ENCODE data around the gene PPM1J. TPM values are rescaled to one million over a fixed set of nuclear protein-coding genes. Genes with fewer than 3 reads are reported as not detected.

The PPM1J gene
- 1 to 10 TPM in 3 of 4 donors, under 1 TPM in 1; 0.66 to 3.3 (median 1.8) TPM for total RNA-seq

DNA sequence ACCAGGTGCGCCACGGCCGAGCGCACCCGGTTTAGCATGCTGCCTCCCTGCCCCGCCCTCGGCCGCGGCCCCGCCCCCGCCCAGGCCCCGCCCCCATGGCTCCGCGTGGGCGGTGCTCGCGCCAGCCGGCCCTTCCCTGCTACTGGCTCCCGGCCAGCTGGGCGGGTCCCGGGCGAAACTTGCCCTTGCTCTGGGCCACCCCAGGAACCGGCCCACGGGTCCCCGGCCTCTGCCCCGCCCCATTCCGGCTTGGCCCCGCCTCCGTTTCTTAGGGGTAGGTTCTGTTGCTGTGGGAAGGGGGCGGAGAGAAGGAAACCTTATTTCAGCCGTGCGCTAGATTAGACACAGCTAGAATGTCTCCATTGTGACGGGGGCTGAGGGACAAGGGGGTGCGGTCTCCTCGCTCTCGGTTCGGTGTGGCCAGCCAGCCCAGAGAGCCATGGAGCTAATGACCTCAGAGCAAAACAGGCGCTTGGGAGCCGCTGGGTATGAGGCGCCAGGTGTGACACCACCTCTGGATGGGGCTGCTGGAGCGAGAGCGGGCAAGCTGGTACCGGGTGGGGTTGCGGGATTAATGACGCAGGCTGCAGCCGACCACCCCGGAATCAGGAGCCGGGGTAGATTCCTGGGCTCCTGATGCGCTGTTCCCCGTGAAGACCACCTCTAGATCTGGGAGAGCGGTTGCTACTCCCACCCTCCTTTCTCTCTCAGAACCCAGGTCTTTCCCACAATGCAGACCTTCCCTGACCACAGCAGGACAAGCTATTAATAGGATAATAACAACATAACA, at the start of gene PPM1J:
Gene PPM1J, minus strand, starts transcription at position 69 of the 790 bp plus-strand sequence. Its CDS starts 31 bp downstream, at position 38.
- Histone ChIP-seq H3K27ac (peak within 1 kb of the TSS; percentile 53 to 80 (median 64)), H3K4me1 (peaks cover 0 to 32% (median 14%) of the 10 kb centered on the region in 4 donors), H3K4me3 (peak within 1 kb of the TSS; percentile 65 to 82 (median 81)), H3K36me3 (no peaks in the 10 kb centered on the region), H3K27me3 (peaks cover 0 to 4% of the 10 kb centered on the region in 2 donors), H3K9me3 (no peaks in the 10 kb centered on the region)
- peak; percentile 96 to 97 for DNase-seq (ENCODE audit: low spot score in 2 of 2)
- TF ChIP-seq EP300 (IDR thresholded peaks at IDR 0.05) (peak in 1 of 2 donors; percentile 54), POLR2A (IDR thresholded peaks at IDR 0.05) (peak in 1 of 2 donors; percentile 55)
- TF ChIP-seq, protein P1, sequence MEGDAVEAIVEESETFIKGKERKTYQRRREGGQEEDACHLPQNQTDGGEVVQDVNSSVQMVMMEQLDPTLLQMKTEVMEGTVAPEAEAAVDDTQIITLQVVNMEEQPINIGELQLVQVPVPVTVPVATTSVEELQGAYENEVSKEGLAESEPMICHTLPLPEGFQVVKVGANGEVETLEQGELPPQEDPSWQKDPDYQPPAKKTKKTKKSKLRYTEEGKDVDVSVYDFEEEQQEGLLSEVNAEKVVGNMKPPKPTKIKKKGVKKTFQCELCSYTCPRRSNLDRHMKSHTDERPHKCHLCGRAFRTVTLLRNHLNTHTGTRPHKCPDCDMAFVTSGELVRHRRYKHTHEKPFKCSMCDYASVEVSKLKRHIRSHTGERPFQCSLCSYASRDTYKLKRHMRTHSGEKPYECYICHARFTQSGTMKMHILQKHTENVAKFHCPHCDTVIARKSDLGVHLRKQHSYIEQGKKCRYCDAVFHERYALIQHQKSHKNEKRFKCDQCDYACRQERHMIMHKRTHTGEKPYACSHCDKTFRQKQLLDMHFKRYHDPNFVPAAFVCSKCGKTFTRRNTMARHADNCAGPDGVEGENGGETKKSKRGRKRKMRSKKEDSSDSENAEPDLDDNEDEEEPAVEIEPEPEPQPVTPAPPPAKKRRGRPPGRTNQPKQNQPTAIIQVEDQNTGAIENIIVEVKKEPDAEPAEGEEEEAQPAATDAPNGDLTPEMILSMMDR (IDR thresholded peaks at IDR 0.05) = no peak
- WGBS, 2 donors = 0% methylated on average over 17 to 26 of the region's 51 CpGs

- H3K27ac ChIP-seq = no peak overlapping the region
- no peak for DNase-seq (ENCODE audit: low spot score in 2 of 2)
- no peaks in the 10 kb centered on the region for H3K36me3 ChIP-seq
- H3K9me3 ChIP-seq = no peaks in the 10 kb centered on the region
- TF ChIP-seq, protein P1 (IDR thresholded peaks at IDR 0.05) = no peak
- TF ChIP-seq POLR2A (IDR thresholded peaks at IDR 0.05) = no peak
- no peak for TF ChIP-seq EP300 (IDR thresholded peaks at IDR 0.05)
- H3K4me1 ChIP-seq = no peaks in the 10 kb centered on the region
- WGBS, 2 donors = 48 to 54% methylated on average over 12 of the region's 12 CpGs
- no peaks in the 10 kb centered on the region for H3K27me3 ChIP-seq
- H3K4me3 ChIP-seq = no peak overlapping the region
Observed at GRCh38 chr1:112762541-112763500, 47.7 kb upstream of the PPM1J start.

GRCh38 chr1:112761714-112762480, 46.8 kb upstream of the PPM1J start:
- Histone ChIP-seq H3K9me3 (no peaks in the 10 kb centered on the region), H3K4me3 (no peak overlapping the region), H3K27me3 (no peaks in the 10 kb centered on the region), H3K36me3 (no peaks in the 10 kb centered on the region), H3K4me1 (no peaks in the 10 kb centered on the region), H3K27ac (no peak overlapping the region)
- WGBS, 2 donors = 64 to 65% methylated on average over 9 of the region's 9 CpGs
- DNase-seq (ENCODE audit: low spot score in 2 of 2) = no peak
- TF ChIP-seq, protein P1 (IDR thresholded peaks at IDR 0.05) = no peak
- no peak for TF ChIP-seq EP300 (IDR thresholded peaks at IDR 0.05)
- TF ChIP-seq POLR2A (IDR thresholded peaks at IDR 0.05) = no peak

GRCh38 chr1:112759228-112759627, 44.1 kb upstream of the PPM1J start:
- TF ChIP-seq, protein P1 (IDR thresholded peaks at IDR 0.05) = no peak
- TF ChIP-seq EP300 (IDR thresholded peaks at IDR 0.05) (no peak), POLR2A (IDR thresholded peaks at IDR 0.05) (no peak)
- Histone ChIP-seq H3K36me3 (no peaks in the 10 kb centered on the region), H3K27ac (no peak overlapping the region), H3K27me3 (no peaks in the 10 kb centered on the region), H3K4me3 (no peak overlapping the region), H3K9me3 (peaks cover 0 to 9% (median 0%) of the 10 kb centered on the region in 4 donors), H3K4me1 (no peaks in the 10 kb centered on the region)
- no peak for DNase-seq (ENCODE audit: low spot score in 2 of 2)
- WGBS, 2 donors = 78 to 80% methylated on average over 6 of the region's 6 CpGs
